Astrocyte (in vitro differentiated cells and primary cell): ENCODE results near the gene HOXB13. TPM values are rescaled to one million over a fixed set of nuclear protein-coding genes. Genes with fewer than 3 reads are reported as not detected.
A peak's percentile ranks its signal among the peaks of the same experiment; 100 is the strongest.

Source experiments
- DNase-seq: peaks from one replicate; pipeline ENCODE4 v3.0.0-alpha.2; 2010; ENCODE audit warnings: low read depth
- FAIRE-seq: peaks from 2 replicates; lab custom pipeline; 2011; peaks lifted over from hg19 to GRCh38; lab: Jason Lieb, UNC
- H2AFZ ChIP-seq: 2 replicates; pipeline ENCODE4 v1.6.0; 2012; ENCODE audit warnings: low read depth, low read length, inconsistent platforms
- H3K27ac ChIP-seq: 2 replicates; pipeline ENCODE4 v1.5.1; 2011; ENCODE audit warnings: low read depth, low read length, inconsistent platforms
- H3K27me3 ChIP-seq: 2 replicates; pipeline ENCODE4 v1.6.0; 2011; ENCODE audit warnings: low read length, inconsistent platforms; ENCODE audit not compliant: insufficient read depth
- H3K36me3 ChIP-seq: 2 replicates; pipeline ENCODE4 v1.5.1; 2011; ENCODE audit warnings: low read length, inconsistent platforms; ENCODE audit not compliant: insufficient read depth
- H3K4me1 ChIP-seq: 2 replicates; pipeline ENCODE4 v1.5.1; 2011; ENCODE audit warnings: low read length, inconsistent platforms; ENCODE audit not compliant: insufficient read depth
- H3K4me2 ChIP-seq: 2 replicates; pipeline ENCODE4 v1.6.0; 2012; ENCODE audit warnings: low read length, inconsistent platforms
- H3K4me3 ChIP-seq: 2 replicates; pipeline ENCODE4 v1.5.1; 2011; ENCODE audit warnings: low read depth, mild to moderate bottlenecking, low read length, inconsistent platforms; ENCODE audit not compliant: insufficient read depth
- H3K79me2 ChIP-seq: 2 replicates; pipeline ENCODE4 v1.6.0; 2012; ENCODE audit warnings: mild to moderate bottlenecking, low read length, inconsistent platforms; ENCODE audit not compliant: insufficient read depth
- H3K9ac ChIP-seq: 2 replicates; pipeline ENCODE4 v1.6.0; 2012; ENCODE audit warnings: mild to moderate bottlenecking, low read length, inconsistent platforms
- H3K9me3 ChIP-seq: 2 replicates; pipeline ENCODE4 v1.5.1; 2012; ENCODE audit warnings: low read depth, mild to moderate bottlenecking, low read length, inconsistent platforms; ENCODE audit not compliant: insufficient read depth
- H4K20me1 ChIP-seq: 2 replicates; pipeline ENCODE4 v1.6.0; 2012; ENCODE audit warnings: low read length, inconsistent platforms; ENCODE audit not compliant: insufficient read depth
- H3K27ac Mint-ChIP-seq: one replicate; pipeline ENCODE4 v1.8.0; 2021; ENCODE audit warnings: mild to moderate bottlenecking, mixed read lengths; ENCODE audit not compliant: unreplicated experiment
- H3K27me3 Mint-ChIP-seq: one replicate; pipeline ENCODE4 v1.8.0; 2021; ENCODE audit warnings: low read depth, mixed read lengths; ENCODE audit not compliant: unreplicated experiment
- H3K36me3 Mint-ChIP-seq: one replicate; pipeline ENCODE4 v1.8.0; 2021; ENCODE audit warnings: low read depth, mixed read lengths; ENCODE audit not compliant: unreplicated experiment
- H3K4me1 Mint-ChIP-seq: one replicate; pipeline ENCODE4 v1.8.0; 2021; ENCODE audit warnings: low read depth, mixed read lengths; ENCODE audit not compliant: unreplicated experiment
- H3K4me3 Mint-ChIP-seq: one replicate; pipeline ENCODE4 v1.8.0; 2021; ENCODE audit warnings: mild to moderate bottlenecking, moderate library complexity, mixed read lengths; ENCODE audit not compliant: unreplicated experiment
- H3K9me3 Mint-ChIP-seq: one replicate; pipeline ENCODE4 v1.8.0; 2021; ENCODE audit warnings: mild to moderate bottlenecking, mixed read lengths; ENCODE audit not compliant: unreplicated experiment
- EZH2 ChIP-seq: IDR thresholded peaks from 2 replicates; pipeline ENCODE4 v1.6.1; 2012; ENCODE audit warnings: mild to moderate bottlenecking, low read length, inconsistent platforms; ENCODE audit not compliant: insufficient read depth
- total RNA-seq: library from RNA; stranded (reverse); gene quantifications from 2 replicates; pipeline ENCODE4 v1.2.1, GENCODE V29; 2021
- TF ChIP-seq, protein P1 (sequence below): IDR thresholded peaks from 2 replicates; pipeline ENCODE4 v1.5.1; 2011; ENCODE audit warnings: low read depth, mild to moderate bottlenecking, inconsistent platforms, low read length, moderate library complexity; ENCODE audit not compliant: insufficient read depth

Gene HOXB13
- total RNA-seq, 1 donor from 2014 or later = not detected

DNA sequence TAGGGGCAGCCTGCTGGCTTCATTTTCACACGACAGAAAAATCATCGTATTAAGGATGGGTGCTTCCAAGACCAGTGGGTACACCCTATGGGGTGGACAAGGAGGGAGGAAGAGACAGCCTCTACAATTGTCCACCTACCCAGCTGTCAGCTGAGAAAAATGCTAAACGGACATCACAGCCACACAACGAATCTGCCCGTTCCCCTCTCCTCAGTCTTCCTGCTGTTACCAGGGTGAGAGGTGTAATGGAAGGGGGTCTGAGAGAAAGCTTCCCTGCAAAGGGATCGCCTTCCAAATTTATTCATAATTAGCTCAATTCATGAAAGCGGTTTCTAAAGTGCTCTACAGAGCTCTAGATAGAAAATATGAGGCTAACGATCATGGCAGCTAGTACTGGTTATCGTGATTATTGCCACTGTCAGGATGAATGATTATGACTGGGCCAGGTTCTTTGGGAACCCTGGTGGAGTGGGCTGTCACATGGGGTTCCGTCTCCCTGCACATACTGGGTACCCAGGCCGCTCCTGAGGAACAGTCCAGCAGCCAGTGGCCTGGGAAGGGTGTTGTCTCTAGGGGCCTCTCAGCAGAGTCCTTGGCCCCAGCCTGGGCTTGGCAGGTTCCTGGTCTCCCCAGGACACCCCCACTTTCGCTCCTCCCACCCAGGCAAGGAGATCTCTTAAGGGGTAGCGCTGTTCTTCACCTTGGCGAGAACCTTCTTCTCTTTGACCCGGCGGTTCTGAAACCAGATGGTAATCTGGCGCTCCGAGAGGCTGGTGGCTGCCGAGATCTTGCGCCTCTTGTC is 2.2 kb downstream of the HOXB13 start:
- no peak overlapping the region for H3K4me3 Mint-ChIP-seq
- H3K27ac Mint-ChIP-seq = no peak overlapping the region
- peaks cover 2% of the 10 kb centered on the region for H3K36me3 Mint-ChIP-seq
- H3K4me1 Mint-ChIP-seq = no peaks in the 10 kb centered on the region
- no peak overlapping the region for H3K27ac ChIP-seq
- FAIRE-seq (no peak), DNase-seq (no peak)
- peaks cover 2% of the 10 kb centered on the region for H3K4me1 ChIP-seq
- no peak overlapping the region for H2AFZ ChIP-seq
- H3K4me2 ChIP-seq = no peak overlapping the region
- H3K9me3 Mint-ChIP-seq = peaks cover 14% of the 10 kb centered on the region
- H3K9ac ChIP-seq = no peak overlapping the region
- no peaks in the 10 kb centered on the region for H3K36me3 ChIP-seq
- H3K27me3 Mint-ChIP-seq = peaks cover 96% of the 10 kb centered on the region
- H3K79me2 ChIP-seq = no peaks in the 10 kb centered on the region
- H4K20me1 ChIP-seq = no peaks in the 10 kb centered on the region
- no peak overlapping the region for H3K4me3 ChIP-seq
- TF ChIP-seq, protein P1, sequence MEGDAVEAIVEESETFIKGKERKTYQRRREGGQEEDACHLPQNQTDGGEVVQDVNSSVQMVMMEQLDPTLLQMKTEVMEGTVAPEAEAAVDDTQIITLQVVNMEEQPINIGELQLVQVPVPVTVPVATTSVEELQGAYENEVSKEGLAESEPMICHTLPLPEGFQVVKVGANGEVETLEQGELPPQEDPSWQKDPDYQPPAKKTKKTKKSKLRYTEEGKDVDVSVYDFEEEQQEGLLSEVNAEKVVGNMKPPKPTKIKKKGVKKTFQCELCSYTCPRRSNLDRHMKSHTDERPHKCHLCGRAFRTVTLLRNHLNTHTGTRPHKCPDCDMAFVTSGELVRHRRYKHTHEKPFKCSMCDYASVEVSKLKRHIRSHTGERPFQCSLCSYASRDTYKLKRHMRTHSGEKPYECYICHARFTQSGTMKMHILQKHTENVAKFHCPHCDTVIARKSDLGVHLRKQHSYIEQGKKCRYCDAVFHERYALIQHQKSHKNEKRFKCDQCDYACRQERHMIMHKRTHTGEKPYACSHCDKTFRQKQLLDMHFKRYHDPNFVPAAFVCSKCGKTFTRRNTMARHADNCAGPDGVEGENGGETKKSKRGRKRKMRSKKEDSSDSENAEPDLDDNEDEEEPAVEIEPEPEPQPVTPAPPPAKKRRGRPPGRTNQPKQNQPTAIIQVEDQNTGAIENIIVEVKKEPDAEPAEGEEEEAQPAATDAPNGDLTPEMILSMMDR = no peak
- no peak for TF ChIP-seq EZH2
- peaks cover 98% of the 10 kb centered on the region for H3K27me3 ChIP-seq
- H3K9me3 ChIP-seq = peaks cover 16% of the 10 kb centered on the region

DNA sequence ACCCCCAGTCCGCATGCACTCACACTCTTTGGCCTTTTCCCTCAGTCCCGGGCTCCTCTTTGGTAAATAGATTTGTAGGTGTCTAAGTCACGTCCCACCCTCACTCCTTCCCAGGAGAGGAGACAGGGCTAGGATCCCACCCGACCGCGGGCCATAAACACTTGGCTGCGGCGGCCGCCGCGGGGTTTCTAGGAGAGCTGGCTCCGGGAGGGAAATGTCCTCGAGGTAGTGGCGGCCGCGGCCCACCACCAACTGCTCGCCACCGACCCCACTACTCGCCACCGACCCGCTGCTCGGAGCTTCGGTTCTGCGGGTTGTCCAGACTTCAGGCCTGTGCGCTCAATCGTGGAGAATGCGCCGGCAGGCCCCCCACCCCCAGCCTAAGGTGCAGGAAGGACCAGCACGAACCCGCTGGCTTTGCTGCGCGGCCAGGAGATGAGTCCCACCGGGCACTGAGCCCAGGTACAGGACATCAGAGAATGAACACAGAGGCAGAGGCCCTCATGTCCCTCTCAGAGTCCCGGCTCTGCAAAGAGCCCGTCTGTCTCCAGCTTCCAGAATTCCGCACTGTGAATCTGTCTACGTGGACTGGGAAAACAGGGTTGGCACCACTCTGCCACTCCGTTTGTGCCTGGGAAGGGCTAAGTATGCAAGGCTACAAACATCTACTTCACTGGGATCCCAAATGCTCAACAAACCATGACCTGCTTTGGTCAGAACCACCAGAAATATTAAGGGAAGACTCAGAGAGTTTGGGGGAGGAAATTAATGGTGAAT is 3.1 kb downstream of the HOXB13 start:
- Histone ChIP-seq H3K79me2 (no peaks in the 10 kb centered on the region), H4K20me1 (peaks cover 2% of the 10 kb centered on the region), H3K4me1 (peaks cover 2% of the 10 kb centered on the region), H3K4me3 (no peak overlapping the region), H2AFZ (no peak overlapping the region), H3K9me3 (peaks cover 16% of the 10 kb centered on the region), H3K36me3 (no peaks in the 10 kb centered on the region), H3K9ac (no peak overlapping the region), H3K4me2 (peak overlapping the region; percentile 15), H3K27ac (no peak overlapping the region), H3K27me3 (peaks cover 98% of the 10 kb centered on the region)
- Mint-ChIP-seq H3K27ac (no peak overlapping the region), H3K36me3 (peaks cover 2% of the 10 kb centered on the region), H3K9me3 (peaks cover 16% of the 10 kb centered on the region), H3K4me3 (no peak overlapping the region), H3K4me1 (no peaks in the 10 kb centered on the region), H3K27me3 (peaks cover 96% of the 10 kb centered on the region)
- no peak for FAIRE-seq
- no peak for DNase-seq
- TF ChIP-seq, protein P1 = no peak
- peak; percentile 99 for TF ChIP-seq EZH2
